Activated CD4-positive, alpha-beta T cell treated with anti-CD3 and anti-CD28 coated beads for 48 hours (primary cell): Measurements from ENCODE around the gene METTL21A.

Source experiments
- DNase-seq: peaks from one replicate; pipeline ENCODE4 v3.0.0-alpha.2; 2020

METTL21A gene

GRCh38 chr2:207621501-207622039, 3.6 kb downstream of the METTL21A start:
- no peak for DNase-seq

GRCh38 chr2:207619764-207620203, 5.4 kb downstream of the METTL21A start:
- no peak for DNase-seq

GRCh38 chr2:207617011-207617671, 8.1 kb downstream of the METTL21A start:
- DNase-seq, result no peak

- DNase-seq, result no peak
Observed at GRCh38 chr2:207616185-207616584, 9.0 kb downstream of the METTL21A start.

GRCh38 chr2:207614824-207615223, 10.4 kb downstream of the METTL21A start:
- DNase-seq, result no peak

- no peak for DNase-seq
Observed at GRCh38 chr2:207612714-207613113, 12.5 kb downstream of the METTL21A start.

- no peak for DNase-seq
Observed at GRCh38 chr2:207606829-207607228, 18.4 kb downstream of the METTL21A start.

GRCh38 chr2:207606399-207606798, 18.8 kb downstream of the METTL21A start:
- no peak for DNase-seq

- no peak for DNase-seq
Observed at GRCh38 chr2:207603486-207603885, 21.7 kb downstream of the METTL21A start.

GRCh38 chr2:207601774-207602173, 23.4 kb downstream of the METTL21A start:
- DNase-seq, result no peak

- DNase-seq, result no peak
Observed at GRCh38 chr2:207600231-207600630, 25.0 kb downstream of the METTL21A start.

- no peak for DNase-seq
Observed at GRCh38 chr2:207599636-207600035, 25.6 kb downstream of the METTL21A start.

GRCh38 chr2:207594731-207595130, 30.5 kb downstream of the METTL21A start:
- DNase-seq, result no peak

- DNase-seq, result no peak
Observed at GRCh38 chr2:207594264-207594663, 30.9 kb downstream of the METTL21A start.

- no peak for DNase-seq
Observed at GRCh38 chr2:207593277-207593676, 31.9 kb downstream of the METTL21A start.

GRCh38 chr2:207589143-207589542, 36.1 kb downstream of the METTL21A start:
- no peak for DNase-seq

- DNase-seq, result no peak
Observed at GRCh38 chr2:207587305-207587704, 37.9 kb downstream of the METTL21A start.

GRCh38 chr2:207584952-207585351, 40.2 kb downstream of the METTL21A start:
- no peak for DNase-seq

- DNase-seq, result no peak
Observed at GRCh38 chr2:207571370-207571769, 53.8 kb downstream of the METTL21A start.

GRCh38 chr2:207567671-207568070, 57.5 kb downstream of the METTL21A start:
- DNase-seq, result no peak

GRCh38 chr2:207565736-207566500, 59.3 kb downstream of the METTL21A start:
- no peak for DNase-seq
